AG10803 (cell line): ENCODE results near the gene FGF18.

ENCODE experiments used
- DNase-seq: peaks from one replicate; pipeline ENCODE4 v3.0.0; 2010; ENCODE audit warnings: low read depth
- H3K4me3 ChIP-seq: 2 replicates; pipeline ENCODE4 v1.5.1; 2011; ENCODE audit warnings: mild to moderate bottlenecking, low read length, control low read depth
- TF ChIP-seq, protein P1 (sequence below): conservative IDR thresholded peaks from 2 replicates; pipeline ENCODE4 v1.5.1; 2011; ENCODE audit warnings: mild to moderate bottlenecking, low read length, control low read depth, inconsistent platforms

The FGF18 gene

GRCh38 chr5:171457208-171457981, 37.9 kb downstream of the FGF18 start:
- H3K4me3 ChIP-seq: no peak overlapping the region
- DNase-seq: no peak
- TF ChIP-seq, protein P1, sequence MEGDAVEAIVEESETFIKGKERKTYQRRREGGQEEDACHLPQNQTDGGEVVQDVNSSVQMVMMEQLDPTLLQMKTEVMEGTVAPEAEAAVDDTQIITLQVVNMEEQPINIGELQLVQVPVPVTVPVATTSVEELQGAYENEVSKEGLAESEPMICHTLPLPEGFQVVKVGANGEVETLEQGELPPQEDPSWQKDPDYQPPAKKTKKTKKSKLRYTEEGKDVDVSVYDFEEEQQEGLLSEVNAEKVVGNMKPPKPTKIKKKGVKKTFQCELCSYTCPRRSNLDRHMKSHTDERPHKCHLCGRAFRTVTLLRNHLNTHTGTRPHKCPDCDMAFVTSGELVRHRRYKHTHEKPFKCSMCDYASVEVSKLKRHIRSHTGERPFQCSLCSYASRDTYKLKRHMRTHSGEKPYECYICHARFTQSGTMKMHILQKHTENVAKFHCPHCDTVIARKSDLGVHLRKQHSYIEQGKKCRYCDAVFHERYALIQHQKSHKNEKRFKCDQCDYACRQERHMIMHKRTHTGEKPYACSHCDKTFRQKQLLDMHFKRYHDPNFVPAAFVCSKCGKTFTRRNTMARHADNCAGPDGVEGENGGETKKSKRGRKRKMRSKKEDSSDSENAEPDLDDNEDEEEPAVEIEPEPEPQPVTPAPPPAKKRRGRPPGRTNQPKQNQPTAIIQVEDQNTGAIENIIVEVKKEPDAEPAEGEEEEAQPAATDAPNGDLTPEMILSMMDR: no peak

DNA sequence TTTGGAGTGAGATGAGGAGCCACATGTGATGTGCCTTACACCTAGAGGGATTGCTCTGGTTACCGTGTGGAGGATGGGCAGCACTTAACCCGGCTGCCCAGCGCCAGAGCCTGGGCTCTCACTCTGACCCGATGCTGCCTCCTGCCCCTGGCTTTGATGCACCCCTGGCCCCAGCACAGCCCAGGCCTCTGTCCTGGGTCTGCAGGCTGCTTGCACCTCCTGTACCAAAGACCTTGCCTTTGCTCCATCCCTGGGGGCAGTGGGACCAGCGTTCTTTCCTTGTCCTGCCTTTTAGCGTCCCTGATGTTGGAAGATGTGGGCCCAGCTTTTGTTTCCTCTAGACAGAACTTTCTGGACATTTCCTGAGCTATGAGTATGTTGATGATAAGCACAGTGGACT, 40.4 kb downstream of the FGF18 start:
- no peak for DNase-seq
- TF ChIP-seq, protein P1: no peak
- H3K4me3 ChIP-seq: no peak overlapping the region

DNA sequence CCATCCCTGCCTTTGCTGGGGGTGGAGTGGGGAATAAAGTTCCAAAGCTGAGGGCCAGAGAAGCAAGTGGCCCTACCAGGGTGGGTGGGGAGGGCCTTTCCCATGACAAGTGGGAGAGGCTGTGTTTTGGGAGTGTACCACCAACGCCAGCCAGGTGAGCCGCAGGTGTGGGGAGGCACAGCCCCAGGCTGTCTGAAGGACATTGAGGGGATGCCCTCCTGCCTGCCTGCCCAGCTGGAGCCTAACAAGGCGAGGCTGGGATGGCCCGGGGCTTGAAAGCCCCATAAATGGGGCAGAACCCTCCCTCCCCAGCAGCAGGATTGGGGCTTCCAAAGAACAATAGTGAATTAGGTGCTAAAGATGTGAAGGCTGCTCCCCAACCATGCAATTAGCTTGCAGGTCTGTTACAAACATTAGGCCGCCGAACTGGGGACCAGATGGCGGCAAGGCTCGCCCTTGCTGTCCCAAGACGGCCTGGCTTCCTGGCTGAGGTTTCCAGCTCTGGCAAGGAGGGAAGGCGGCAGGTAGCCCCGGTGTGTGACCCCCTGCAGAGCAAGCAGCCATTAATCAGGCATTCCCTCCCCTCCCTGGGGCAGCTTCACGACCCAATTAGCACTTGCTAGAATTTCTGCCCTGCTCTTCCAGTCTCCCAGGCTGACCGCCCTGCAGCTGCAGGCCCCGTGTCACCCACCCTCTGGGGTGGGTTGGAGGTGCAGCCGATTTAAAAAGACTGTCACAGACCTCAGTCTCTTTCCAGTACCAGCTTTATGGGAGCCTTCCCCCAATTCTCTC, 42.9 kb downstream of the FGF18 start:
- H3K4me3 ChIP-seq: no peak overlapping the region
- DNase-seq: no peak
- TF ChIP-seq, protein P1: no peak

- DNase-seq: peak; percentile 12
- TF ChIP-seq, protein P1: no peak
- no peak overlapping the region for H3K4me3 ChIP-seq
Measured at GRCh38 chr5:171462928-171463861, 43.7 kb downstream of the FGF18 start.

DNA sequence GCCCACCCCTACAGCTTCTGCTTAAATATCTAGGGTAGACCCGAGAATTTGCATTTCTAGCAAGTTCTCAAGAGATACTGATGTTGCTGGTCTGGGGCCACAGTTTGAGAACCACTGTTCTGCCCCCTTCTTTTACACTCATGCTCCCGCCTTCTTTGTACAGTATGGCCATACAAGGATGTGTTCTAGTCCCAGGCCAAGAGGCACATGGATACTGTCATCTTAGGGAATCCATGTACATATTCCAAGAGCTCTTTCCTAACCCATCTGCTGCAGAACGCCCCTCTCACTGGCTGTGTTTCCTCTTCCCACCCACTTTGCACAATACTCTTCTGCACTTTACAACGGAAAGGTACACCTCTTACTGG, 44.4 kb downstream of the FGF18 start:
- no peak overlapping the region for H3K4me3 ChIP-seq
- DNase-seq: no peak
- TF ChIP-seq, protein P1: no peak

GRCh38 chr5:171464829-171465228, 45.4 kb downstream of the FGF18 start:
- TF ChIP-seq, protein P1: no peak
- DNase-seq: no peak
- H3K4me3 ChIP-seq: no peak overlapping the region
